GM13976 (cell line): ENCODE data around the gene THSD4.
A peak's percentile ranks its signal among the peaks of the same experiment; 100 is the strongest.

Experiments used
- DNase-seq: peaks from one replicate; pipeline ENCODE4 v3.0.0; 2012; ENCODE audit warnings: low spot score
- in situ Hi-C: fragments of 300-500 bp; cut with MboI; formaldehyde crosslinking; loops from one replicate; pipeline ENCODE4 v1.12.0; 2022; ENCODE audit warnings: low sequenced_read_pairs, mixed read lengths, inconsistent platforms; ENCODE audit not compliant: unreplicated experiment
- TF ChIP-seq, protein P1 (sequence below): IDR thresholded peaks from 2 replicates; pipeline ENCODE4 v1.5.1; 2012; ENCODE audit warnings: borderline replicate concordance, mild to moderate bottlenecking; ENCODE audit not compliant: insufficient read depth; ENCODE audit errors: extremely low read depth, missing control alignments, control extremely low read depth

Gene THSD4

GRCh38 chr15:71532994-71533393 is 417.7 kb downstream of the THSD4 start:
- in situ Hi-C loops: no loop called here
- TF ChIP-seq, protein P1, sequence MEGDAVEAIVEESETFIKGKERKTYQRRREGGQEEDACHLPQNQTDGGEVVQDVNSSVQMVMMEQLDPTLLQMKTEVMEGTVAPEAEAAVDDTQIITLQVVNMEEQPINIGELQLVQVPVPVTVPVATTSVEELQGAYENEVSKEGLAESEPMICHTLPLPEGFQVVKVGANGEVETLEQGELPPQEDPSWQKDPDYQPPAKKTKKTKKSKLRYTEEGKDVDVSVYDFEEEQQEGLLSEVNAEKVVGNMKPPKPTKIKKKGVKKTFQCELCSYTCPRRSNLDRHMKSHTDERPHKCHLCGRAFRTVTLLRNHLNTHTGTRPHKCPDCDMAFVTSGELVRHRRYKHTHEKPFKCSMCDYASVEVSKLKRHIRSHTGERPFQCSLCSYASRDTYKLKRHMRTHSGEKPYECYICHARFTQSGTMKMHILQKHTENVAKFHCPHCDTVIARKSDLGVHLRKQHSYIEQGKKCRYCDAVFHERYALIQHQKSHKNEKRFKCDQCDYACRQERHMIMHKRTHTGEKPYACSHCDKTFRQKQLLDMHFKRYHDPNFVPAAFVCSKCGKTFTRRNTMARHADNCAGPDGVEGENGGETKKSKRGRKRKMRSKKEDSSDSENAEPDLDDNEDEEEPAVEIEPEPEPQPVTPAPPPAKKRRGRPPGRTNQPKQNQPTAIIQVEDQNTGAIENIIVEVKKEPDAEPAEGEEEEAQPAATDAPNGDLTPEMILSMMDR: no peak
- DNase-seq: peak; percentile 23

DNA sequence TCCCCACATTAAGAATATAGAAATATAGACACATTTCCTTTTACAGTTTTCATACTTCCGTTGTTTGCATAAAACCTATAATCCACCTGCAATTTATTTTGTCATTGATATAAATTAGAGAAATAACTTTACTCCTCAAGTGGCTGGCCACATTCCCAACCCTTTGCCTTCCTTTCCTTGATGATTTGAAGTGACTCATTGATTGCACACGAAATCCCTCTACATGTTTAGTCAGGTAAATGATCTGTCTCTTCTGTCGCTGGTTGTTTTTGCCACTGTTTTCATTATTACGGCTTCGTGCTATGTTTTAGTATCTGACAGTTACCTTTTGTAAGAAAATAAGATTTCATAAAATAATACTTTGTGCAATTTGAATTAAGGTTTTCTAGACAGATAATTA is 422.9 kb downstream of the THSD4 start:
- TF ChIP-seq, protein P1: no peak
- in situ Hi-C loops: no loop called here
- DNase-seq: no peak

DNA sequence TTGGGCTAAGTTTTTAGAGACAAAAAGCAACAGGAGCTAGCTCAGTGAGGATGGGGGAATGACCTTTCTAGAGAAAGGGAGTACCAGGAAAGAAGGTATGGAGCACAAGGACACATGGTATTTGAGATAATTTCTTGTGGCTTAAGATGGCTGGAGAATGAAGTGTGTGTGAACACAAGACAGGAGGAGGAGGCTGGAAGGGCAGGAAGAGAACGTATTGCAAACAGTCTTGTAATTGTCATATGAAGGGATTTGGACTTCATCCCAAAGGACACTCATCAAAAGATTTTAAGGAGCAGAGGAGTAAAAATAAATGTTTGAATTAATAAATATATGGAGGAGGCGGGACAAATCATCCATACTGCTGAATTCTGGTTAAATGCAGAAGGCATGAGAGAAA is 426.5 kb downstream of the THSD4 start:
- no peak for DNase-seq
- in situ Hi-C loops: no loop called here
- TF ChIP-seq, protein P1: no peak

- in situ Hi-C loops: no loop called here
- TF ChIP-seq, protein P1: no peak
- DNase-seq: no peak
These were observed 427.6 kb downstream of the THSD4 start for GRCh38 chr15:71542836-71543235.

DNA sequence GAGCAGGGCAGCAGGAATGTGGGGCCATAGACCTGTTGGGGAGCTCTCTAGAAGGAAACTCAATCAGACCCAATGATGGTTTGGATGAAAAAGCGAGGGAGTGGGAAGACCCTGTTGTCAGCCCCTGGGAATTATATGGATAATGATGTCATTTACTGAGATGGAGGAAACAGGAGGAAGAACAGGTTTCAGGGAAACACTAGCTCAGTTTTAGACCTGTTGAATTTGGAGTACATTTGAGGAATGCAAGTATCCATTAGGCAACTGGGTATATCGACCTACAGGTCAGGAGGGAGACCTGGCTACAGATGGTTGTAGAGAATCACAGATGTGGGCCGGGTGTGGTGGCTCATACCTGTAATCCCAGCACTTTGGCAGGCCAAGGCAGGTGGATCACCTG is 428.1 kb downstream of the THSD4 start:
- TF ChIP-seq, protein P1: no peak
- in situ Hi-C loops: no loop called here
- no peak for DNase-seq

- in situ Hi-C loops: no loop called here
- TF ChIP-seq, protein P1: no peak
- no peak for DNase-seq
These were observed 430.0 kb downstream of the THSD4 start for GRCh38 chr15:71545223-71545760.
